ENCODE measurements around the gene BTG1. TPM values are rescaled to one million over a fixed set of nuclear protein-coding genes. Genes with fewer than 3 reads are reported as not detected.
A peak's percentile ranks its signal among the peaks of the same experiment; 100 is the strongest.

Gene BTG1
- total RNA-seq, 1 donor from 2014 or later, result 79.8 TPM

DNA sequence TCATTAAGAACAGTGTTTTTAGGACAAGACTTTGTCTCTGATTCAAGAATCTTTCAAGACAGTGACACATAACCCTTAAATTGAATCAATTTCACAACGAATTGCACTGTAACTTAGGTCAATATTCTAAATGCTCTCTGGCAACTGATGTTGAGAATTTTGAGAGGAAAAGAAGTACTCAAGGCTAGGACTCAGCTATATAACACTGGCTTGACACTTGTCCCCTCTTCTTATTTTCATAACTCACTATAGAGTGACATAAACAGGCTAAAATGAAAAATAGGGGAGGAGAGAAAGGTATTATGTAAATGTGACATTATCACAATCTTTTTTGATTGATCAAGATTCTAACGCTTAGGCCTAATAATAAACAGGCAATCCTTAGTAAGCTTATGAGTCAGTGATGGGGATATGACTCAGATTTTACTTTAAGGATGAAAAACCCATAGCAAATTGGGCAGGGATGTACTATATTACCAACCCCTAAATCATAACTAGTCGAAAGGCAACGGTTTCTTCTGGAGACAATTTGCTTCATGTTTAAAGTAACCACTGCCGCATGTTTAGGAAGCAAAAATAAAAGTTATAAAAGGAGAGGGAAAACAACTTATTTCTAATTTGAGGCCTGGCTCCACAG lies 10.9 kb downstream of the BTG1 start:
- H3K9me3 Mint-ChIP-seq (ENCODE audit: unreplicated experiment), result no peaks in the 10 kb centered on the region
- peaks cover 4% of the 10 kb centered on the region for H3K27me3 Mint-ChIP-seq (ENCODE audit: unreplicated experiment)
- TF ChIP-seq, protein P1, sequence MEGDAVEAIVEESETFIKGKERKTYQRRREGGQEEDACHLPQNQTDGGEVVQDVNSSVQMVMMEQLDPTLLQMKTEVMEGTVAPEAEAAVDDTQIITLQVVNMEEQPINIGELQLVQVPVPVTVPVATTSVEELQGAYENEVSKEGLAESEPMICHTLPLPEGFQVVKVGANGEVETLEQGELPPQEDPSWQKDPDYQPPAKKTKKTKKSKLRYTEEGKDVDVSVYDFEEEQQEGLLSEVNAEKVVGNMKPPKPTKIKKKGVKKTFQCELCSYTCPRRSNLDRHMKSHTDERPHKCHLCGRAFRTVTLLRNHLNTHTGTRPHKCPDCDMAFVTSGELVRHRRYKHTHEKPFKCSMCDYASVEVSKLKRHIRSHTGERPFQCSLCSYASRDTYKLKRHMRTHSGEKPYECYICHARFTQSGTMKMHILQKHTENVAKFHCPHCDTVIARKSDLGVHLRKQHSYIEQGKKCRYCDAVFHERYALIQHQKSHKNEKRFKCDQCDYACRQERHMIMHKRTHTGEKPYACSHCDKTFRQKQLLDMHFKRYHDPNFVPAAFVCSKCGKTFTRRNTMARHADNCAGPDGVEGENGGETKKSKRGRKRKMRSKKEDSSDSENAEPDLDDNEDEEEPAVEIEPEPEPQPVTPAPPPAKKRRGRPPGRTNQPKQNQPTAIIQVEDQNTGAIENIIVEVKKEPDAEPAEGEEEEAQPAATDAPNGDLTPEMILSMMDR (IDR thresholded peaks at IDR 0.05; ENCODE audit: unreplicated experiment), result no peak
- H3K27ac Mint-ChIP-seq (ENCODE audit: unreplicated experiment), result no peak overlapping the region
- no peak for DNase-seq (ENCODE audit: low spot score)
- H3K4me1 Mint-ChIP-seq (ENCODE audit: unreplicated experiment), result peaks cover 40% of the 10 kb centered on the region
- H3K36me3 Mint-ChIP-seq (ENCODE audit: low read depth, unreplicated experiment), result peaks cover 8% of the 10 kb centered on the region
- no peak overlapping the region for H3K4me3 Mint-ChIP-seq (ENCODE audit: unreplicated experiment)

DNA sequence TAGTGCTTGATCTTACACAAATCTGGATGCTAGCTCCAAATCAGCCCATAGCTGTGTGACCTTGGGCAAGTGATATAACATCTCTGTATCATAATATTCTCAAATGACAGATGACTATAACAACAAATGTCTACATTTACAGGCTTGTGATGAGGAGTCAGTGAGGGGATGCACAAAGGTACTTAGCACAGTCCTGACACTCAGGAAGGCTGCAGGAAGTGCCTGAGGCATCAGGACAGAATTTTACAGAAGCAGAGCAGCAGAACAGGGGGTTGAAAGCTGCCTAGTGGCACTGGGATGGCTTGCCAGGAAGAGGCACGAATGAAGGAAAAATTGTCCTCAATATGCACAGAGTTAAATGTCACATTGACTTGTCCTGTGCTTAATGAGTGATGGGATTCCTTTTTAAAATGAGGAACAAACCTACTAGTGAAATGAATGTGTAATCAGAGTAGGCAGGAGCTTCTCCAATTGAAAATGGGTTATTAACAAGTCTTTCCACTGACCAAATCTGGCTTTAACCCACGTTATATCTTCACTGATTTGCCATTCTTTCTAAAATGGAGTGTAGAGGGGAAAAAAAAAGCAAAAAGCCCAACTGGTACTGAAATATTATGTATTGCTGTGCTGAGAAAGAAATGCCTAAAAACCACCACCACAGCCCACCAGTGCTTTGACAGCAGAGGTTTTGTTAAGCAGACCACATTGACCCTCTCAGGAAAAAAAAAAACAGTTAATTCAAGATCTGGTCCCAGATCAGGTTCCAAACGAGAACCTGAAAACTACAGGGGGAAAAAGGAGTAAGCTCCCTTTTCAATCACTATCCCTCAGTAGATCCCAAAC lies 11.6 kb downstream of the BTG1 start:
- Mint-ChIP-seq H3K36me3 (ENCODE audit: low read depth, unreplicated experiment) (peaks cover 11% of the 10 kb centered on the region), H3K9me3 (ENCODE audit: unreplicated experiment) (no peaks in the 10 kb centered on the region), H3K27ac (ENCODE audit: unreplicated experiment) (no peak overlapping the region), H3K4me1 (ENCODE audit: unreplicated experiment) (peaks cover 36% of the 10 kb centered on the region), H3K27me3 (ENCODE audit: unreplicated experiment) (peaks cover 4% of the 10 kb centered on the region), H3K4me3 (ENCODE audit: unreplicated experiment) (peak overlapping the region; percentile 15)
- DNase-seq (ENCODE audit: low spot score), result no peak
- TF ChIP-seq, protein P1 (IDR thresholded peaks at IDR 0.05; ENCODE audit: unreplicated experiment), result no peak

GRCh38 chr12:92133171-92133570 lies 12.5 kb downstream of the BTG1 start:
- Mint-ChIP-seq H3K4me3 (ENCODE audit: unreplicated experiment) (no peak overlapping the region), H3K36me3 (ENCODE audit: low read depth, unreplicated experiment) (peaks cover 11% of the 10 kb centered on the region), H3K4me1 (ENCODE audit: unreplicated experiment) (peaks cover 34% of the 10 kb centered on the region), H3K27me3 (ENCODE audit: unreplicated experiment) (peaks cover 4% of the 10 kb centered on the region), H3K9me3 (ENCODE audit: unreplicated experiment) (no peaks in the 10 kb centered on the region), H3K27ac (ENCODE audit: unreplicated experiment) (no peak overlapping the region)
- no peak for DNase-seq (ENCODE audit: low spot score)
- TF ChIP-seq, protein P1 (IDR thresholded peaks at IDR 0.05; ENCODE audit: unreplicated experiment), result no peak

DNA sequence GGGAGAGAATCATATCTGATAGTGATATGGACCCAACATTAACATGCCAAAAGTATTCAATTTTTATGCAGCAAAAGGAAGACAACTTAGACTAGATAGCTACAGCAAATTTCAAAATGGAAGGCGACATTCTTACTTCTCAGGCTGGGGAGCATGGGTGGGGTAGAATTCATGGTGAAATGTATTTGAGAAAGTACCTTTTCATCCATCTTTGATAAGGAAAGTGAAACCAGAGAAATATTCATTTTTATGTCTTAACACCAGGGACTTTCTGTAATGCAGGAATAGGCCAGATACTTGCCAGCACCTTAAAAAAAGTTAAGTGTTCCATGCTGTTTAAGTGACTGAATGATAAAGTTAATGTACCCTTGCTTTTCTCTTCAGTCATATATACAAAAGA lies 13.4 kb downstream of the BTG1 start:
- H3K27me3 Mint-ChIP-seq (ENCODE audit: unreplicated experiment), result peaks cover 6% of the 10 kb centered on the region
- peaks cover 11% of the 10 kb centered on the region for H3K36me3 Mint-ChIP-seq (ENCODE audit: low read depth, unreplicated experiment)
- no peaks in the 10 kb centered on the region for H3K9me3 Mint-ChIP-seq (ENCODE audit: unreplicated experiment)
- no peak for DNase-seq (ENCODE audit: low spot score)
- no peak overlapping the region for H3K27ac Mint-ChIP-seq (ENCODE audit: unreplicated experiment)
- peaks cover 25% of the 10 kb centered on the region for H3K4me1 Mint-ChIP-seq (ENCODE audit: unreplicated experiment)
- H3K4me3 Mint-ChIP-seq (ENCODE audit: unreplicated experiment), result no peak overlapping the region
- TF ChIP-seq, protein P1 (IDR thresholded peaks at IDR 0.05; ENCODE audit: unreplicated experiment), result no peak

GRCh38 chr12:92130999-92131398 lies 14.6 kb downstream of the BTG1 start:
- Mint-ChIP-seq H3K27me3 (ENCODE audit: unreplicated experiment) (peaks cover 3% of the 10 kb centered on the region), H3K36me3 (ENCODE audit: low read depth, unreplicated experiment) (peaks cover 4% of the 10 kb centered on the region), H3K4me3 (ENCODE audit: unreplicated experiment) (no peak overlapping the region), H3K4me1 (ENCODE audit: unreplicated experiment) (peaks cover 17% of the 10 kb centered on the region), H3K27ac (ENCODE audit: unreplicated experiment) (no peak overlapping the region), H3K9me3 (ENCODE audit: unreplicated experiment) (no peaks in the 10 kb centered on the region)
- no peak for DNase-seq (ENCODE audit: low spot score)
- TF ChIP-seq, protein P1 (IDR thresholded peaks at IDR 0.05; ENCODE audit: unreplicated experiment), result no peak
